HEK293T (cell line): ENCODE measurements around the gene MEPCE.

Experiments used
- CTBP1 ChIP-seq: fragments of 450-650 bp; IDR thresholded peaks from 2 replicates; pipeline ENCODE4 v1.6.1; 2016; ENCODE audit warnings: borderline replicate concordance
- ELF4 ChIP-seq: fragments of 450-650 bp; IDR thresholded peaks from 2 replicates; pipeline ENCODE4 v1.6.1; 2017; ENCODE audit warnings: antibody characterized with exemption
- FOXA1 ChIP-seq: fragments of 450-650 bp; IDR thresholded peaks from 2 replicates; pipeline ENCODE4 v1.6.1; 2016; ENCODE audit warnings: mild to moderate bottlenecking
- FOXK2 ChIP-seq: fragments of 450-650 bp; IDR thresholded peaks from 2 replicates; pipeline ENCODE4 v1.6.1; 2016; ENCODE audit warnings: mild to moderate bottlenecking
- LEF1 ChIP-seq: fragments of 450-650 bp; IDR thresholded peaks from 2 replicates; pipeline ENCODE4 v1.6.1; 2017; ENCODE audit warnings: mild to moderate bottlenecking, borderline replicate concordance
- NFRKB ChIP-seq: fragments of 450-650 bp; IDR thresholded peaks from 2 replicates; pipeline ENCODE4 v1.6.1; 2016; ENCODE audit warnings: mild to moderate bottlenecking, moderate library complexity
- SP1 ChIP-seq: fragments of 450-650 bp; IDR thresholded peaks from 2 replicates; pipeline ENCODE4 v1.6.1; 2017
- SUZ12 ChIP-seq: fragments of 450-650 bp; IDR thresholded peaks from 2 replicates; pipeline ENCODE4 v1.6.1; 2016; ENCODE audit warnings: mild to moderate bottlenecking
- TARDBP ChIP-seq: fragments of 450-650 bp; IDR thresholded peaks from 2 replicates; pipeline ENCODE4 v1.6.1; 2016

DNA sequence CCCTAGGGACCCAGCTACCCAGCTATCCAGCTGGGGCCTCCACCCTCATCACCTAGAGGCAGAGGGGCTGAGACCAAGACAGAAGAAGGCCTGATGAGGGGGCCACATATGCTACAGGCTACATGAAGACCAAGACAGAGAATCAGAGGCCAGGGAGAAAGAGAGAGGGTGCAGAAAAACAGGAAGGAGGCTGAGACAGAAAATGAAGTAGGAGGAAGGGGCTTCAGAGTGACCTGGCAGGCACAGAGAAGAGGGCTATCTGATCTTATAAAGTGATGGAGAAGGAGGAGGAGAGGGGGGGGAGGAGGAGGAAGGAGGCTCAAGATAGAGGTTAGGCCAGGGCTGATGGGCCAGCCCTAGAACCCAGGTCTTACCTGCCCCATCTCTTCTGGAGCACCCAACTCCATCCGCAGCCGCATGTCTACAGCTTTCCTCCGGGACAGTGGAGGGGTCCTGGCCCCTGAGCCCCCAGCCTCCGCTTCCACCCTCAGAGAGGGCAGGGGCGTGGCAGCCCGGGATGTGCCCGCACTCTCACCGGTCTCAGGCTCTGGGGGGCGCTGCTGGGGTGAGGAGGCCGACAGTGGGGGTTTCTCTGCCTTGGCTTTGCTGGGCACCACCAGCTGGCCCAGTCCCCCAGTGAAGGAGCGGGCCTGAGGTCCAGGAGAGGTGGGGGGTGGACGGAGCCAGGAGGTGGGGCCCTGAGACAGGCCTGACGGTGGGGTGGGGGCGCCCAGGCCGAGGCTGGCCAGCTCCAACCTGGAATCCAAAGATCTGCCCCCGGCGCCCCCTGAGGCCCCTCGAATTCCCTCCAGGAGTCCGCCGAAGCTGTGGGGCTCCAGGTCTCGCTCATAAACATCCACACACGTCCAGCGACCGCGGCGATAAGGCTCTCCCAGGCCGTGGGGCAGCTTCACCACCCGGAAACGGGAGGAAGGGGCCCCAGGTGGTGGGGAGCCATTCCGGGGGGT lies 47.6 kb downstream of the MEPCE start:
- no peak for TF ChIP-seq CTBP1
- no peak for TF ChIP-seq LEF1
- no peak for TF ChIP-seq SUZ12
- TF ChIP-seq FOXA1: no peak
- TF ChIP-seq ELF4: no peak
- no peak for TF ChIP-seq NFRKB
- TF ChIP-seq TARDBP: no peak
- no peak for TF ChIP-seq FOXK2
- no peak for TF ChIP-seq SP1
